ENCODE results near the gene TRIM44.

The TRIM44 gene

DNA sequence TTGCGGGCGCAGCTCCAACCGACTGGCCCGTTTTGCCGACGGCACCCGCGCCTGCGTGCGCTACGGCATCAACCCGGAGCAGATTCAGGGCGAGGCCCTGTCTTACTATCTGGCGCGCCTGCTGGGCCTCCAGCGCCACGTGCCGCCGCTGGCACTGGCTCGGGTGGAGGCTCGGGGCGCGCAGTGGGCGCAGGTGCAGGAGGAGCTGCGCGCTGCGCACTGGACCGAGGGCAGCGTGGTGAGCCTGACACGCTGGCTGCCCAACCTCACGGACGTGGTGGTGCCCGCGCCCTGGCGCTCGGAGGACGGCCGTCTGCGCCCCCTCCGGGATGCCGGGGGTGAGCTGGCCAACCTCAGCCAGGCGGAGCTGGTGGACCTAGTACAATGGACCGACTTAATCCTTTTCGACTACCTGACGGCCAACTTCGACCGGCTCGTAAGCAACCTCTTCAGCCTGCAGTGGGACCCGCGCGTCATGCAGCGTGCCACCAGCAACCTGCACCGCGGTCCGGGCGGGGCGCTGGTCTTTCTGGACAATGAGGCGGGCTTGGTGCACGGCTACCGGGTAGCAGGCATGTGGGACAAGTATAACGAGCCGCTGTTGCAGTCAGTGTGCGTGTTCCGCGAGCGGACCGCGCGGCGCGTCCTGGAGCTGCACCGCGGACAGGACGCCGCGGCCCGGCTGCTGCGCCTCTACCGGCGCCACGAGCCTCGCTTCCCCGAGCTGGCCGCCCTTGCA lies 43.3 kb upstream of the TRIM44 start:
- TF ChIP-seq CTCF (conservative IDR thresholded peaks at IDR 0.05) (no peak), ZFX (IDR thresholded peaks at IDR 0.05) (peak; percentile 72; the same call in 1 of the 2 replicates)
- H3K27ac ChIP-seq = peak overlapping the region; percentile 71

DNA sequence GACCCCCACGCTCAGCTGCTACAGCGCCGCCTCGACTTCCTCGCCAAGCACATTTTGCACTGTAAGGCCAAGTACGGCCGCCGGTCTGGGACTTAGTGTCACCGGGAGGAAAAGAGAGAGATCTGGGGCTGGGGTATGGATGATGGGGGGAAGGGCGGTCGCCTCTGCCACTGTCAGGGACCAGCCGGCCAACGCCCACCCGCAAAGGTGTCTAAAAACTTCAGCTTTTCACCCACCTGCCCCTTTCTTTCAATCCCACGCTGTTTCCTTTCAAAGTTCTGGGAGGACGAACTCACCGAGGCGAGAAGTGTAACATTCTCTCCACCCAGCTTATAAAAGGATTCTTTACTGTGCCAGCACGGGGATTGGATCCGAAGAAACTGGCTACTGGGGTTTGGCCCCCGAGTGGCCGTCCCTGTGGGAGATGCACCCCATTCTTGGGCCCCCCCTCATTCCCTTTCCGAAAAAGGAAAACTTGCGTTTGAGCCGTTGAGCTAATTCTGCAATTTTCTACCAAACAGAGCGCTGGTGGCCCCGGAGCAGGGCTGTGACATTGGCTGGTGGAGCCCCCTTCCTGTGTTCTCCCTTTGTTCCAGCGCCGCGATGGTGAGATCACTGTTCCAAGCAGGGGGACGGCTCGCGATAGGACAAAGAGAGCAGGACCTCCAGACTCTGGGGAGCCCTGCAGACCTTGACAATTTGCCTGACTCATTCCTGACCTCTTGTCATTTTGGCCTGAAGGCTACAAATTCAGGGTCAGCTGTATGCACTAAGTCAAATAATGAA lies 42.5 kb upstream of the TRIM44 start:
- TF ChIP-seq ZFX (IDR thresholded peaks at IDR 0.05) (no peak), CTCF (conservative IDR thresholded peaks at IDR 0.05) (no peak)
- H3K27ac ChIP-seq = no peak overlapping the region

GRCh38 chr11:35620795-35621194 lies 41.8 kb upstream of the TRIM44 start:
- TF ChIP-seq CTCF (conservative IDR thresholded peaks at IDR 0.05) = no peak

DNA sequence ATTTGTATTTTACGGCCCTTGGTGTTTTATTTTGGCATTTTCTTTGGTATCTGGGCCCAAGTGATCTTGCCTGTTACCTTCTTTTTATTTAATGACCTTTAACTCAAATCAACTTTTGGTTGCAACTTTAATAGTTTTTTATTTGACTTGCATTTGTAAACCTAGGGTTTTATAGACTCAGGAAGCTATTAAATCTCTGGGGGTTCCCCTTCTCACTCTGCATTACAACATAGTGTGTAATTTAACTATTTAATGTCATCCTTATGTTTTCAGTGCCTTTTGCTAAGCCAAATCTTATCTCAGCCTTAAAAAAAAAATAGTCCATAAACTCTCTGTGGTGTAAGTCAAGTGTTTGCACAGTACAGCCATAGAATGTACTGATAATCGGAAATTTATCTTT lies 41.0 kb upstream of the TRIM44 start:
- no peak for TF ChIP-seq ZFX (IDR thresholded peaks at IDR 0.05)
- no peak for TF ChIP-seq CTCF (conservative IDR thresholded peaks at IDR 0.05)
- no peak overlapping the region for H3K27ac ChIP-seq

More at GRCh38 chr11:35620795-35621194, 41.8 kb upstream of the TRIM44 start:
- no peak overlapping the region for H3K27ac ChIP-seq

GRCh38 chr11:35622070-35622469 lies 40.5 kb upstream of the TRIM44 start:
- H3K27ac ChIP-seq = no peak overlapping the region
- TF ChIP-seq CTCF (conservative IDR thresholded peaks at IDR 0.05) (no peak), ZFX (IDR thresholded peaks at IDR 0.05) (no peak)

DNA sequence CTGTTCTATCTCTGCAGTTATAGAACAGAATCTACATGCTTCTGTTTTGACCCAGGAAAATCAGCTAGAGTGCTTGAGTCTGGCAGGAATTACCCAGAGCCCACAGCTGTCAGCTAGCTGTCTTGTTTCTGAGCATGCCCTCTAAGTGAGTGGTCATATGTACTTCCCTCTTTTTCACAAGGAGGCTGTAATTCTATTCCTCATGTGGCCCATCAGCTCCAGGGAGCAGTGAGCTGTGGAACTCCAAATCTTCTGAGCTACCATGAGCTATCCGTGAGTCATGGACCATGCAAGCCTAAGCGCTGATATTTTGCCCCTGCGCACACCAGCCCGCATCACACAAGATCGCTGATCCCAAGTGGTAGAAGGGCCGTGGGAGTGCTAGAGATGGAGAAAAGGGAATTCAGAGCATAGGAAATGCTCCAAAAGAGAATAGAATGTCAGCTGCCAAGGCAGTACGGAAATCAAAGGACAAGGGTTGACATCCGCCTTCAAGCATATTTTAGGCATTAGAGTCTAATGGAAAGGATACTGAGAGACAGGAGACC lies 38.9 kb upstream of the TRIM44 start:
- TF ChIP-seq CTCF (conservative IDR thresholded peaks at IDR 0.05) (no peak), ZFX (IDR thresholded peaks at IDR 0.05) (no peak)
- no peak overlapping the region for H3K27ac ChIP-seq

DNA sequence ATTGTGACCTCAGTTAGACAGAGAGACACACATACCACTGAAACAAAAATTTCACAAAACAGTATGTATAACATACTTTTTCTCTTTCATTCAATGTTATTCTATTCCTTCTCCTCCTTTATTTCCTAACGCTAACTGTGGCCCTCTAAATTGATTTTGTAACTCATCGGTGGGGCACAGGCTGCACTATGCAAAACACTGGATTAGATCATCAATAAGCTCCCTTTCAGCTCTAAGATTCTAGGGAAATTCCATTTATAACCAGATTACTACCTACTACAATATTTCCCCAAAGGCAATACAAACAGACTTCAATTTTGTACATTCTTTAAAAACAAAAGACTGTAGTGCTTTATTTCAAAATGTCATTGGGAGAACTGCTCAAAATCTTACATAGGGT lies 38.3 kb upstream of the TRIM44 start:
- no peak for TF ChIP-seq CTCF (conservative IDR thresholded peaks at IDR 0.05)
- TF ChIP-seq ZFX (IDR thresholded peaks at IDR 0.05) = no peak
- no peak overlapping the region for H3K27ac ChIP-seq

Measured in C4-2B (cell line).